ENCODE results near the gene SLC45A1.

SLC45A1 gene

DNA sequence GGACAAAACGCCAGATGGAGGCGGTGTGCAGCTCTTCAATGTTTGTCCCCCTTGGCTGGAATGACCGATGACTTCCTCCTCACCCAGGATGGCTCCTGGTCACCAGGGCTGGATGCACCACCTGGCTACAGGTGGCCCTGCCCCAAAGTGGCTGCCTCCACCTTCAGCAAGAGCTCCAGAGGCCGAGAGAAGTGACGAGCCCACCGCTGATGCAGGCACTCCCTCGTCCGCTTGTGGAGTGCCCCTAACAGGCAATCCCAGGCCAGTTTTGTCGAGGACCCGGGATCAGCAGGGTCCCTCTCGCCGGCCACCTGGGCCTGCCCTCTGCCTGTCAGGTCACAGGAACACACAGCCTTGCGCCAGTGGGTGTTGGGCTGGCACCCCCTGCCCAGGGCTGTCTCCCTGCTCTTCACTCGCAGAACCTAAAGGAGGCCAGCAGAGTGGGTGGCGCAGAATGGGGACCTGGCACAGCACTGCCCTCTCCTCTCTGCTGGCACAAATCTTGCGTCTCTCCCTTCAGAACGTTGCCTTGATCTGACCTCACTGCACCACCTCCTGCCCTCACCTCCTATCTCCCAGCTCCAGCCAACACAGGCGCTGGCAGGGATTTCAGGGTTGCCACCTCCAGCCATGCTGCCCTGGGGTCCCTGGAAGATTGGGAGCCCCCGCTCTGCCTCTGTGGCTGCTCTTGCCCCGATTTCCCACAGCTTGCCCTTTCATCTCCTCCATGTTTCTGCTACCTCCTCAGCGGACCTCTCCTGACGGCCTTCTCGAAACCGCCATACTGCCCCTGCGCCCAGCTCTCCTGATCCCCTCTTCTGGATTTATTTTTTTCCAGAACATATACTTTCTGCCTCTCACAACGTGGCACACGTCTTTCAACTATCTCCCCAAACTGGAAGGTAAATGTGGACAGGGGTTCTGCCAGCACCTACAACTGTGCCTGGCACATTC is 38.6 kb downstream of the SLC45A1 start:
- DNase-seq, result no peak

GRCh38 chr1:8357329-8358101 is 39.6 kb downstream of the SLC45A1 start:
- DNase-seq, result no peak

DNA sequence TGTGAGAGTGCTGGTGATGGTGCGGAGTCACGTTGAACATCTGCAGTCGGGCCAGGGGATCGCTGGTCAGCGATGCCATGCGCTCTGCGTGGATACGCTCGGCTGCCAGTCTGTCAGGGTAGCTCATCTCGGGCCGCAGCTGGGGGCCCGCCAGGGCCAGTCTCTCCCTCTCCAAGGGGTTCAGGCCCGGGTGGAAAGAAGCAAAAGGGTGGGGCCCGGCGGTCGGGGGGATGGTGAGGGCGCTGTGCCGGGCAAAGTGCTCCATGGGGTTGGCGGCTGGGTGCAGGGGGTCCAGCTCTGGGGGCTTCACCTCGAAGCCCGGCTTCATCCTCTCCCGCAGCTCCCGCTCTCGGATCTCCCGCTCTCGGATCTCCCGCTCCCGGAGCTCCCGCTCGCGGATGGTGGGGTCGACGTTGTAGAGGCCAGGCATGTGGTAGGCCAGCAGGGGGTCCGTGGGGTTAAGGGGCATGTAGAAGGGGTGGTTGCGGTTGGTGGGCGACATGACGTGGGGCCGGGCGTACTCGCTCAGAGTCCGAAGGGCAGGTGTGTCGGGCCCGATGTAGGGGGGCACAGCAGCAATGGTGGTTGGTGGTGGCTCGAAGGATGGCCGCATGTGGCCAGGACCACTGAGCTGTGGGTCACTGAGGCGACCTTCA is 40.5 kb downstream of the SLC45A1 start:
- DNase-seq, result no peak

DNA sequence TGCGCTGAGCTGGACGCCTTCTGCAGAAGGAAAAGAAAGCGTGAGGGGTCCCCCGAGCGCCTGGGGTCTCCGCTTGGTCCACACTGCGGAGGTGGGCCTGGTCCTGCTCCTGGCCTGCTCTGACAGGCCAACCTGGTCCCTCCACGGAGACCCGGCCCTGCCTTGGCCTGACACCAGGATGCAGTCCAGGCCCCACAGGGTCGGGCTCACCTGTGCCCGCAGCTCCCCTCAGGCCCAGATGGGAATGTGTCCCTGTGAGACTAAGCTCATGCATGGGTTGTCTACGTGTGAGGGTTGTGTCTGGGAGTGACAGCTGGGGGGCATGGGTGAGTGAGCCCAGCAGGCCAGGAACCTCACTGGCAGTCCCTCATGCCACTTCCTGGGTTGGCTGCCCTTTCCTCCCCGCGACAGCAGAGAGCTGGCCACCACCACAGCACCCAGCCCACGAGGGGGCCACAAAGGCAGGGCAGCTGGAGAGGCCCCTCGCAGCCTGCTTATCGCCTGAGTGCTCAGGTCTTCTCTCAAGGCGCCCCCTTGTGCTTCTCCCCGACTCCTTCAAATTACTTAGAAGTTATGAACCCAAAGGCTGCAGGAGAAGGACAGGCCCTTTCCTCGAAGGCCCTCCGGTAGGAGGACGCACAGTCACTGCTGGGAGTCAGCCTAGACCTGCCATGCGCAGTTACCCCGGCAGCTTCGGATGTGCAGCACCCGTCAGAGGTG is 41.1 kb downstream of the SLC45A1 start:
- no peak for DNase-seq

DNA sequence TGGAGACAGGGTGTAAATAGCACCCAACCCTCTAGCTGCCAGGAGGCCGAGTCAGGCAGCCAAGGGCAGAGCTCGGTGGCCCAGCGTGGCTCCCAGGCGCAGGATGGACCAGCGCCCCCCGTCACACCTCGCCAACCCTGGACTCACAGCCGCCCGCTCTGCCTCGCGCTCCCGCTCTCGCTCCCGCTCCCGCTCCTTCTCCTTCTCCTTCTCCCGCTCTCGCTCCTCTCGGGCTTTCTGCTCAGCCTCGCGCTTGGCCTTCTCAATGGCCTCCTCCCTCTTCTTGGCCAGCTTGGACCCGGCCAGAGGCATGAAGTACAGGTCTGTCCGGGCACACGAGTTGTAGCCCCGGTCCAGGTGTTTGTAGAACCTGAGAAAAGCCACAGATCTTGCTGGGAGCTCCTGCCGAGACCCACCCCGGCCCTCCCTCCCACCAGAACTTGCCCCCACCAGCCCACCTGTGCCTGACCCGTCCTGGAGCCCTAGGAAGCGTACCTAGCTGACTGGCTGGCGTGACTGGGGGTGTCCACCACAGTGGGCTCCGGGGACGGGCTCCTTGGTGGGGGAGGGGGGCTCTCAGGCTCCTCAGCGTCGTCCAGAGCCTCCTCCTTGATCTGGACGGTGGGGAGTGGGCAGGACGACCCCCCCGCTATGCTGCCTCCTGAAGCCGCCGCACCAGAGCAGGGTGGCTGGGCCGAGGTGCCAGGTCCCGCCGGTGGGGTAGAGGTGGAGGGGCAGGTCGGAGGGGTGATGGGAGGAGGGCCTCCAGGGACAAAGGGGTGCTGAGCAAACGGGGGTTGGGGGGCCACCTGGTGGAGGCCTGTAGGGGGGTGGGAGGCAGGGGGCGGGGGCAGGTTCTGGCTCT is 41.9 kb downstream of the SLC45A1 start:
- no peak for DNase-seq

- DNase-seq, result no peak
Observed at GRCh38 chr1:8360493-8361197, 42.7 kb downstream of the SLC45A1 start.

DNA sequence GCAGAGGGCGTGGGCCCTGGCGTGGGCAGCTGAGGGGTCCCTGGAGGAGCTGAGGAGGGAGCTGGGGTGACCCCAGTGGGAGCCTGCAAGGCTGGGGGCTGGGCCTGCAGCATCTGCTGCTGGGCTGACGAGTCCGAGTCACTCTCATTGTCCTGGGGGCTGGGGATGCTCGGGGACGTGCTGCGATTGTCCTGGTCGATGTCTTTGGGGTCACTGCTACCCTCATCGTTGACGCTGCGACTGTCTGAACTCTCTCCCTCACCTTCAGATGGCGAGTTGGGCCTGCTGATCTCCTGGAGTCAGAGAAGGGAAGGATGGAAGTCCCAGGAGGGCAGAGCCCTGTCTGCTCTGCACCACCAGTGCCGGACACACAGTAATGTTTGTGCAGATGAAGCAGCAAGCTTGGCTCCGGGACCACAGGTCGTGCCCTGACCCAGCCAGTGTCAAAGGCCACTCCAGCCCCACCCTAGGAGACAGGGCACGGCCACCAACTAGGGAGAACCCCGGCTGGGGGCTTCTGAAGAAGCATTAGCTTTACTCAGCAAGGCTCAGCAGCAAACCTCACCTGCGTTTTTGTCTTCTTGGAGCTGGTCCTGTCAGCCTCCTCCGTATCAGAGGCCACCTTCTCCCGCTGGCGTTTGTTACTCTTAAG is 43.4 kb downstream of the SLC45A1 start:
- DNase-seq, result no peak

DNA sequence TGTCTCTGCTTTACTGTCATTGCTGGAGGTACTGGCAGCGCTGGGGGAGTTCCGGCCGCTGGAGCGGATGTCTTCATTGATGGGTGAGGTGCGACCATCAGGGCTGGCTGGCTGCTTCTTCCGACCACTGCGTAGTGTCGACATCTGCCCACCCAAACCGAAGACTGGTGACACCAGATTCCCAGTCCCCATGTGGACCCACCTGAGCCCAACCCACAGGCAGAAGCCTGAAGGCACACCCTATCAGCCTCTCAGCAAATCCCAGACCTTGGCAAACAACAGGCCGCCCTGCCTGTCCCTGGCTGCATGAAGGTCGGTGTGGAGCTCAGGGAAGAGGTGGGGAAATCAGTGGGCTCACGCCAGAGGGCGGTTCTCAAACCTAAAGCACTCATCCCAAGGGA is 44.8 kb downstream of the SLC45A1 start:
- no peak for DNase-seq

- no peak for DNase-seq
Observed at GRCh38 chr1:8363186-8363766, 45.4 kb downstream of the SLC45A1 start.

DNA sequence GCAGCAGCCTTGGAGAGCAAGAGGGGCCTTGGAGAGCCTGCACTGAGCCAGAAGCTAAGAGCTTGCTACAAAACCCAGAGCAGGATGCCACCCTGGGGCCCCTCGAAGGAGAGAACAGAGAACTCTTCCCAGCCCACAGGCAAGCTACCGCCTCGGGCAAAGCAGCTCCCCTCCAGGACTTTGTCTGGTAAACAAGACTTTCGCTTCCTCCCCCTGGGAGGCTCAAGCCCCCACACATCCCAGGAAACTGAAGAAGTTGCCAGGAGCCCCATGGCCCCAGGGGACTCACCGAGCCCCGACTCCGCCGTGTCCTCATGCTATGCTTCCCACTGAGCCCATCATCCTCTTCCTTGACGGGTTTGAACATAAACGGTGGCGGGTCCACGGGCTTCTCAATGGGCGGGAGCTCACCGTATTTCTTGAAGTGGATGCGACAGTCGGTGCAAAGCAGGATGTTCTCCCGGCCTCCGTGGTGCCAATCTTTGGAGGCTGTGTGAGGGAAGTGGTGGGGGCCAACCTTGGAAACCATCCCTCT is 45.9 kb downstream of the SLC45A1 start:
- no peak for DNase-seq

GRCh38 chr1:8364528-8365442 is 46.9 kb downstream of the SLC45A1 start:
- no peak for DNase-seq

GRCh38 chr1:8365661-8366362 is 47.9 kb downstream of the SLC45A1 start:
- no peak for DNase-seq

- DNase-seq, result no peak
Observed at GRCh38 chr1:8367571-8368194, 49.8 kb downstream of the SLC45A1 start.

GRCh38 chr1:8368956-8369639 is 51.2 kb downstream of the SLC45A1 start:
- DNase-seq, result no peak

GRCh38 chr1:8370046-8370881 is 52.4 kb downstream of the SLC45A1 start:
- DNase-seq, result no peak

DNA sequence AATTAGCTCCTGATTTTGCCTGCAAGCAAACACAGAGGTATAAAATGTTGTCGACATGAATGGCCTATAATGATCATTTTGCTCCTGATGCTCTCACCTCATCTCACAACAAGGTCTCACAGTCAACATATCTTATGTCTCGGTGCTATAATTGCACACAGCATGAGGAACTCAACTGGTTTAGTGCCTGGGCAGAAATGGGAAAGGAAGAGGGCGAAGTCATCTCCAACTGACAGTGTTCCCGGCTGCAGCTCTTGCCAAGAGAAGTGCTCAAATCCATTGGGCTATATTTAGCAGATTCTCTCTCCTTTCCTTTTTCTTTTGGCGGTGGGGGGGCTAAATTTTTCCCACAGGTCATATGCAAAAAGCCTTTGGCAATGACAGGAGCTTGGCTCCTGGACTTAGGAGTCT is 53.0 kb downstream of the SLC45A1 start:
- no peak for DNase-seq

Measured in activated CD8-positive, alpha-beta memory T cell treated with anti-CD3 and anti-CD28 coated beads for 24 hours (primary cell).